Activated CD8-positive, alpha-beta memory T cell treated with anti-CD3 and anti-CD28 coated beads for 24 hours (primary cell): ENCODE measurements around the gene PNPLA3.
A peak's percentile ranks its signal among the peaks of the same experiment; 100 is the strongest.

Source experiments
- DNase-seq: peaks from one replicate; pipeline ENCODE4 v3.0.0-alpha.2; 2020

Gene PNPLA3, protein sequence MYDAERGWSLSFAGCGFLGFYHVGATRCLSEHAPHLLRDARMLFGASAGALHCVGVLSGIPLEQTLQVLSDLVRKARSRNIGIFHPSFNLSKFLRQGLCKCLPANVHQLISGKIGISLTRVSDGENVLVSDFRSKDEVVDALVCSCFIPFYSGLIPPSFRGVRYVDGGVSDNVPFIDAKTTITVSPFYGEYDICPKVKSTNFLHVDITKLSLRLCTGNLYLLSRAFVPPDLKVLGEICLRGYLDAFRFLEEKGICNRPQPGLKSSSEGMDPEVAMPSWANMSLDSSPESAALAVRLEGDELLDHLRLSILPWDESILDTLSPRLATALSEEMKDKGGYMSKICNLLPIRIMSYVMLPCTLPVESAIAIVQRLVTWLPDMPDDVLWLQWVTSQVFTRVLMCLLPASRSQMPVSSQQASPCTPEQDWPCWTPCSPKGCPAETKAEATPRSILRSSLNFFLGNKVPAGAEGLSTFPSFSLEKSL

DNA sequence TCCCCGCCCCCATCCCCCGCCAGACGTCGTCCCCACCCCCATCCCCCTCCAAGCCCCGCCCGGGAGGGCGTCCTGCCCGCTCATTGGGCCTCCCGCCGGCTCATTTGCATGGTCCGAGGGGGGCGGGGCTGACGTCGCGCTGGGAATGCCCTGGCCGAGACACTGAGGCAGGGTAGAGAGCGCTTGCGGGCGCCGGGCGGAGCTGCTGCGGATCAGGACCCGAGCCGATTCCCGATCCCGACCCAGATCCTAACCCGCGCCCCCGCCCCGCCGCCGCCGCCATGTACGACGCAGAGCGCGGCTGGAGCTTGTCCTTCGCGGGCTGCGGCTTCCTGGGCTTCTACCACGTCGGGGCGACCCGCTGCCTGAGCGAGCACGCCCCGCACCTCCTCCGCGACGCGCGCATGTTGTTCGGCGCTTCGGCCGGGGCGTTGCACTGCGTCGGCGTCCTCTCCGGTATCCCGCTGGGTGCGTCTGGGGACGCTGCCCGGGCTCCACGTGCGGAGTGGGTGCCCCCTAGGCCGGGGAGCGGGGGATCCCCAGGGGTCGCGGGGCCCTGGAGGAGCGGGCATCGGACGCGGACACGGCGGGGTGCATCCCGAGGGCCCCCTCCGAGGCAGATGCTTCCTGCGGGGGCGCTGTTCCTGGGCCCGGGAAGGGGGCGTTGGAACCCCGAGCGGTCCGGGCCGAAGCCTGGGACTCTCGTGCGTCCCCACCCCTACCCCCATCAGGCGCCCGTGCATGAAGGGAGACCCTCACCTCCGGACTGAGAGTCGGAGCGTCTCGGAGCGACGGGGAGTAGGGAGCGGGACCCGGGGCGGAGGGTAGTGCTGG lies at the start of gene PNPLA3:
Gene PNPLA3, plus strand, starts transcription at position 175 of the 834 bp plus-strand sequence. Its CDS starts 107 bp downstream, at position 282.
- DNase-seq: peak; percentile 90

DNA sequence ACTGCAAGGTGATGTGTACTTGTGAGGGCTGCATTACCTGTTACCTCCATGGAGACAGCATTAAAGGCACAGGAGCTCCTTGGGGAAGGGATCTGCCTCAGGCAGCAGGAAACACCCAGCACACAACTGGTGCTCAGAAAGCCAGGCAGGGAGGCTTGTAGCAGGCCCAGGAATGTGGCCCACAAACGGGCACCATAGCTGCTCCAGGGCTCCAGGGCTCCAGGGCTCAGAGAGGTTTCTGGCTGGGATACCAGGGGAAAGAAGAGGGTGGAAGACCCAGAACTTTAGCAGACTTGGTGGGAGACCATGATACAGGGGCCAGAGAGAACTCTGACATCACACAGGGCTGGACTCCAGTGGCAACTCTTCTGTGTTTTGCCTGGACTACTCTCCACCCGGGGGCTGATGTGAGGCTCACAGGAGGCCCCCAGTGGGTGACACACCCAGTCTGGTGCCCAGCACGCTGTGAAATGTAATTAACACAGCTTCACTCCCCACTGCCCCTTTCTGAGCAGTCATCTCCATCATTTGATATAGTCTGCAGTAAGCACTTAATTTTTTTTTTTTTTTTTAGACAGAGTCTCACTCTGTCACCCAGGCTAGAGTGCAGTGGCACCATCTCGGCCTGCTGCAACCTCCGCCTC lies 46.6 kb upstream of the PNPLA3 start:
- DNase-seq: no peak

DNA sequence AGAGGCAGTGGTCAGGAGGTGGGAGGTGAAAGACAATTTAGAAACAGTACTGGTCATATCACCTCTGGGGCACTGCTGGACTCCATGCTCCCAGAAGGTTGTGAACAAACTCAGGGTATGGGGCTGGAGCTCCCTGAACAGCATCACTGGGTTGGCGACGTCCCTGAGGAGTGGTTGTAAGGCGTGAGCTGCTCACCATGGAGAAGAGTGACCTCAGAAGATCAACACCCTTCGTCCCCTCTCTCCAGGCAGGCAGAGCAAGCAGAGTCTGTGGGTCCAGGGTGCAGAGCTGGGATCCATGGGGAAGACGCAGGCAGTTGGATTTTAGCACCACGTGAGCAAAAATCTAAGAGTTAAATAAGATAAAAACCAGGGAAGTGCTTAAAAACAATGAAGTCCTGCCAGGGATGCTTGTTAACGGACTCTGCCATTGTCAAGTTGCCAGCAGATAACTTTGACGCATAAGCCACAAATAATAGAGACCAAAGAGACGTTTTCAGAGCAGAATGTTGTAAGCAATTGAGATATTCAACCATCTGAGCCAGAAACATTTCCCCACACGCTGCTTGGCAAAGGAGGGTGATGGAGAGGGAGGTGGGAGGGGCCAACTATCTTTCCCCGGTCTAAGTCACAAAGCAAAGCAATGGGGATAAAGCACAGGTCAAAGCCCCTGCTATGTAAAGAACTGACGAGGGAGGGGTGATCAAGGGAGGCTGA lies 45.4 kb upstream of the PNPLA3 start:
- DNase-seq: no peak

DNA sequence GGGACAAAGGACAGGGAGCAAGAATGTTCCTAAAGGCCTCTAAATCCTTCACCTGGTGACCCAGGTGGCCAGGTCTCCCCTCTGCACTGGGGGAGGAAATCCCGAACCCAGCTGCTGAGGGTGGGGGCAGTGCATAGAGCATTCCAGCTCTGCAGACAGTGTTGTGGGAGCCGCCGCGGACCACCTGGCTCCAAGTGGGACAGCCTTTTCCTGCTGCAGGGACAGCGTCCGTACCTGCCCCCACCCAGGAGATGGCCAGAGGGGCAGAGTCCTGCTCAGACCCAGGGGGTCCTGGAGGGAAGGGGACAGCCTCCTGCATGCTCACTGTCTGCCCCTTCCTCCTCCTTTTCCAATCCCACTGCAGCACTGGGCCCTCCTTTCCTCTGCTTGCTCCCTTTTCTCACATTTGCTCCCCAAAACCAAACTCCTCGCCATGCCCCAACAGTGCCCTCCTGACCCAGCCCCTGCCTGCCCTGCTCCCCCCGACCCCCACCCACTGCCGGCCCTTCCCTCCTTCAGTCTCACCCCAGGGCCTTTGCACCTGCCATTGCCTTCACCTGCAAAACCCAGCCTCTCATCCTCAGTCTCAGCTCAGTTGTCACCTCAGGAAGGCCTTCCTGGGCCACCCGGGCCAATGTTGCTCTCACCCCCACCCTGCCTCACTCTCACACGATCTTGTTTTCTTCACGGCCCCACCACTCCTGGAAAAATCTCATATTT lies 44.6 kb upstream of the PNPLA3 start:
- DNase-seq: no peak

DNA sequence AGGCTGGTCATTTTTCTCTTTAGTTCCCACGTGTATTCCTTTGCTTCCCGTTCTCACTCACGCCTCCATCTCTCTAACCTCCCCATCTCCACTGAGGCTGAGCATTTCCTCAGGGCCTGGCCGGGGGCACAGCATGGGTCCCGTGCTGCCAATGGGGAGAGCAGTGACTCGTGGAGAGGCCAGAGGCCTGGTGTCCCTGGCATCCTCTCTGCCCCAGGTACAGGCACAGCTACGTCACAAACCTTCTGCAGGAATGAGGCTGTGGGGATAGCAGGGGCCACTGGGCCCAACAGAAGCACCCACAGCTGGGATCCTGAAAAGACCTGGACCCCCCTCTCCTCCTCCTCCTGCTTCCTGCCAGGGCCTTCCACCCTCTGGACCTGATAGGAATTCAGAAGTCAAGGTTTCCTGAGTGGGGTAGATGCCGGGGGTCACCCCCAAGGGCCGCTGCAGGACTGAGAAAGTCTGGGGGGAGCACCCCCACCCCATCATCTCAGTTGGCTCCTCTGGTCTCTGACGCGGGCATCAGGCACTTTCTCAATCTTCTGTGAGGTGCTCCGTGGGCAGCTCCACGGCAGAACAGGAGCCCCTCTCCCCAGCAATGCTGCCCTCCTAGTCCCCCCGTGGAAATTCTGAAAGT lies 43.6 kb upstream of the PNPLA3 start:
- DNase-seq: no peak

DNA sequence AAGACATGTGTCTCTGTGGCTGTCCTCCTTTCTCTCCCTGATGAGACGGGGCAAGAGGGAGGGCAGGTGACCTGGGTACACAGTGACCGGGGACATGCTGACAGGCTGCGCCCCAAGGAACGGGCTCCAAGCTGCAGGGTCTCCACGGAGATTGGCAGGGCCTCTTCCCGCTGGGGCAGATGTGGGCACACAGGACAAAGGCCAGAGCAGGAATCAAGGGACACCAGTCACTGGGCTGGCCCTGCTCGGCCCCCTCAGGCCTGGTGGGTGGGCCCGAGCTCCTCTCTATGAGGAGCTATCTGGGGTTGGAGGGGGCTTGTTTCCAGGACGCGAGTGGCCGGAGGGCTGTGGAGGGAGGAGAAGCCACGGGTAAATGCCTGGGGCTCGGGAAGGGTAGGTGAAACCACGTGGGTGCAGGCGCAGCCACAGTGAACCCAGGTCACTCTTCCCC lies 43.0 kb upstream of the PNPLA3 start:
- DNase-seq: no peak

DNA sequence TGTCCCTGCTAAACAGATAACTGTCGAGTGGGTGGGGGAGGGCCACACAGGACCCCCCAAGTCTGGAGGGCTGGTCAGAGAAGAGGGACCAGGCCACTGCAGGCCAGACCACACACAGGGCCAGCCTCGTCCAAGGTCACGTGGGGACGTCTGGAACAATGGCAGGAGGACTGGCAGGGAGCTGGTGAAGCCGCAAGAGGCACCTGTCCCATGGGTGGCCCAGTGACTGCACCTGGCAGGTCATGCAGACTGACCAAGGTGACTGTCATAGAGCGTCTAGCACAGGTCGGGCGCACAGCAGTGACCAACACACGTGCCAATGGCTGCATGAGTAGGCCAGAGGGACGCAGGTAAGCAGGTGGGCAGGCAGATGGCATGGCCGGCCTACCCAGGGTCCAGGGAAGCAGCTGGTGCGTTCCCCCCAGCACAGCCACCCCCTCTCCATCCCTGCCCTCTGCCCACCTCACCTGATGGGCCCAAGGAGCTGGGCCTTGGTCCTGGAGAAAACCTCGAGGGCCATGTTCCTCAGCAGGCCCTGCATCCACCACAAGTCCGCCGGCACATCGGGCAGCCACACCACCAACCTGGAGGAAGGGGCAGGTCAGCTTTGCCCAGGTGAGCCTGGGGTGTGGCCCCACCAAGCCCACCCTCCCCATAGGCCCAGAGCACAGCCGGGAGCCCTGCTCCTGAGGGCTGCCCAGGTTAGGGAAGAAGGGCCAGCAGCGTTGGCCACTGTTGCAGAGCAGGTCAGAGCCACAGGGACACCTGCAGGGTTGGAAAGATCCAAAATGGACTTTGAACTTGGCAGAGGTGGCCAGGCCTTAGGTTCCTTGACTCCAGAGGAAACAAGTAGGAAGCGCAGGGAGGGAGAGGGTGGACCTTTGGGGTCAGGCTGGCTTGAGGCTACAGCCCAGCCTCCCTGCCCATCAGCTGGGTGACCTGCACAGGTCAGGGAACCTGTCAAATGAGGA lies 42.2 kb upstream of the PNPLA3 start:
- DNase-seq: no peak

DNA sequence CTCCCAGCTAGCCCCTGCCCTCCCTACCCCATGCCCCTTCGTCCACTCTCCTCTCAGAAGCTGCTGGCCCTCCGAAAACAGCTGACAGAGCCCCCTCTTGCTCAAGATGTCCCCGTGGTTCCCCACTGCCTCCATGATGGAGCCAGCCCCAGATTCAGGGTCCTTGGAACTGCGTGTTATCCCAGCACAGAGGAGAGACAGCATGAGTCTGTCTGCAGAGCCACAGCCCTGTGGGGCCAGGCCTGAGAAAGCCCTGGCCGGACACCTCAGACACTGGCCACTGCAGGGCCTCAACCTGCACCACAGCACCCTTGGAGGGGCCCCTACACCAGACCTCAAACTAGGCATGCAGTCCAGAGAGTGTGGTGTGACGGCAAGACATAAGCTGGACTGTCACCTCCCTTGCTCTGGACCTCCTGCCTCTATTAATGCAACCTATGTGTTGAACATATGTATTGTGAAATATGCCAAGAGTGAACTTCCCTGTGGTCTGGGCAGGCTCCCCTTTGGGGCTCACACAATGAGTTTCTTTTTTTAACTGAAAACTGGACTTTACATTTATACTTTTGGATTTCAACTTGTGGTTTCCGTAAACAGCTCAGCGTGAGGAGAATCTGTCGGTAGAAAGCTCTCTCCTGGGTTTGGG lies 41.4 kb upstream of the PNPLA3 start:
- no peak for DNase-seq

DNA sequence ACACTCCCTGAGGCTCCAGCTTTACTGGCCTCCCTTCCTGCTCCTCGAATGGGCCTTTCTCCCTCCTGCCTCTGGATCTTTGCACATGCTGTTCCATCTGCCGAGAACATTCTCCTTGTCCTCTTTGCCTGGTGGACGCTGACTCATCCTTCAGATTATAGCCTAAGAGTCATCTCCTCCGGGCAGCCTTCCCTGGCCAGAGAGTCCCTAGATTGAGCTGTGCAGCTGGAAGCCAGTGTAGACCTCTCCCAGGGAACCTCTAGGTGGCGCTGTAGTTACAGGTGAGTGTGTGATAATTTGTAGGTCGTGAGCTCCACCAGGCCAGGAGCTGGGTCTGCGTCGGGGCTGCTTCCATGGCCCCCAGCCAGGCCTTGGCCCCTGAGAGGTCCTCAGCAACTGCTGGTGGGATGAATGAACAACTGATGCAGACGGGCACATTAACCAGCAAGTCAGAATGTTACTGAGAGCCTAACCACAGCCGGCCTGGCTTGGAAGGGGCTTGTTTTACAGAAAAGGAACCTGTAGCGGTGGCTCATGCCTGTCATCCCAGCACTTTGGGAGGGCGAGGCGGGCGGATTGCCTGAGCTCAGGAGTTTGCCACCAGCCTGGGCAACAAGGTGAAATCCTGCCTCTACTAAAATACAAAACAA lies 40.5 kb upstream of the PNPLA3 start:
- peak; percentile 67 for DNase-seq

DNA sequence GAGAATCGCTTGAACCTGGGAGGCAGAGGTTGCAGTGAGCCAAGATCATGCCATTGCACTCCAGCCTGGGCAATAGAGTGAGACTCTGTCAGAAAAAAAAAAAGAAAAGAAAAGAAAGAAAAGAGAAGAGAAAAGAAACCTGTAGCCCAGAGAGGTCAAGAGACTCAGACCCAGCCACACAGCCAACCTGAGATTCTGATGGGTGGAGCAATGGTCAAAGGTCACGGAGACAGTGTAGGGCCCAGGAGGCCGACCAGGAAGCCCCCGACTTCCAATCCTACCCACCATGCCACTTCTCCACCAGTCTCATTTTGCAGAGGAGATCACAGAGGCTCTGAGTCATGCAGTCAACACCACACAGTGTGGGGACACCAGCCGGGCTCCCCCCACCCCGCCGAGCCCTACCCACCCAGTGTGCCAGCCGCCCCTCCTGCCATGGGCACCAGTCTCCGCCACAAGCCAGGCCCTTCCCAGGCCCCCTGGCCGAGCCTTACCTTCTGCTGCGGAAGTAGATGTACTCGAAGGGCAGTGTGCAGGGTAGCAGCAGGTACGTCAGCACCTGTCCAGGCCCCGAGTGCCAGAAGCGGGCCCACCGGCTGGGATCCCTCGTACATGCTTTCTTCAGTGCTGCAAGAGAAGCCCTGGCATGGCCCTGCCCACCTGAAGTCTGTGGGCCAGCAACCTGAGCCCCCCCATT lies 39.7 kb upstream of the PNPLA3 start:
- DNase-seq: no peak

DNA sequence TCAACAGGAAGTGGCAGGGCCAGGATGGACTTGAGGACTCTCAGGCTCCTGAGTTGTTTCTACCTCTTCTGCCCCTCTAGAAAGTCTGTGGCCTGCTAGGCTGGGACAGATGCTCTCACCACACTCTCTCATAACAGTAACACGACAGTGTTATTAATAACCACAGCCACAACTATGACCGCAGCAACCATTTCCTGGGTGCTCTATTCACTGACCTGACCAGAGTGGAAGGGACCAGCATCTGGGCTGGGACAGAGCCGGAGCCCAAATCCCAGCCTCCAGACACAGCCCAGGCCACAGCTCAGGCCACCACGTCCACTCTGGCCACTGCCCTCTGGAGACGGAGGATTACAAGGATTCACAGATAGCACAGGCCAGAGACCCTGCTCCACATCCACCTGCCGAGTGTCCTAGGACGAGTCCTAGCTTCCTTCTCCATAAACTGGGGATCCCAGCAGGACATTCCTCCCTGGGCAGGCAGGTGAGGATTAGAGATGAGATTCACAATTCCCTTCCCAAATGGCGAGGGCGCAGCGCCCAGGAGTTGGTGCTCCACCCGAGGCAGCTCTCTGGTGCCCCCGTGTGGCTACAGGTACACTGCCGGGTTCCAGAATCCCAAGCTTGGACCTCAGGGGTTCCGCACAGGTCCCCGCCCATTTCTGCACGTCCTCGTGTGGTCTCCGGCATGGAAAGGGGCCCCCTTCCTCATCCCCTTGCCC lies 38.8 kb upstream of the PNPLA3 start:
- DNase-seq: peak; percentile 82

DNA sequence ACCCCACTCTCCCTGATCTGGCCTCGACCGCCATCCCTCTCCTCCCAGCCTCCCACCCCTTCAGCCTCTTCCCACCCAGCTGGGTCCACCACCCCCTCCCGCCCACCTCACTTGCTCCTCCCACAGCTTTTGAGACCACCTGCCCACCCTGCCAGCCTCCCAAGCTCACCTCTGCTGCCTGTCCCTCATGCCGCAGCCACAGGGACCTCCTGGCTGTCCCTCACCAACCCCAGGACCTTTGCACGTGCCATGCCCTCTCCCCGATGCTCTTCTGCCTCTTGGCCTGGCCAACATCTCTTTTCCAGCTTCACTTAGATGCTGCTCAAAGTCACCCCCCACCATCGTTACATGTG lies 38.3 kb upstream of the PNPLA3 start:
- DNase-seq: no peak

DNA sequence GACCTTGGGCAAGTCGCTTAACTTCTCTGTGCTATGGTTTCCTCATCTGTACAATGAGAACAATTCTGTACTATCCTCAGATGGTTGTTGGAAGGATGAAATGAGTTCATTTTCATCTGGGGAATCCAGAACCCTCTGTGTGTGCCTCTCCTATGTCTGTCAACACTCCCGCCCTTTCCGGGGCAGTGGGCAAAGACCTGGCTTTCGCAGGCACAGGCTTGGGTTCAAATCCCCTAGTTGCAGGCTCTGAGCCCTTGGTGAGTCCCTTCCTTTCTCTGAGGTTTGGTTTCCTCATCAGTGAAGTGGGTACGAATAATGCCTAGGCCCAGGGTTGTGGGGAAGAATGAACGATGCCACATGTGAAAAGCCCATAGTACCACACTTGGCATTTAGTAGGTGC lies 37.8 kb upstream of the PNPLA3 start:
- no peak for DNase-seq

DNA sequence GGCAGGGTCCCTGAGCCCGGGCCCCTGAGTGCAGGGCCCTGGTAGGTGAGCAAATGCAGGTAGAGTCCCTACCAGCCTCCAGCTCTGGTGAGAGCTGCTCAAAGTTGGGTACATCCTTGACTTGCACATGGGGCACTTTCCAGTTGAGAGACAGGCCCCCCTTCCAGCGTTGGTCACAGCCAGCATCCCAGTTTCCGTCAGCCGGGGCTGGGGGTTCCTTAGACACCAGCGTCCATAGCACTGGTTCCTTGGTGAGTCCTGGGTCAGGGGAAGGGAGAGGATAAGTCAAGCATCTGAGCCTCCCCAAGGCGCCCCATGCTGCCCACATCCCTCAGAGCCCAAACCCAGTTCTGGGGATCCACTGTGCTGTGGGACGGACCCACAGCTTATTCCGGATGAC lies 37.4 kb upstream of the PNPLA3 start:
- DNase-seq: no peak

DNA sequence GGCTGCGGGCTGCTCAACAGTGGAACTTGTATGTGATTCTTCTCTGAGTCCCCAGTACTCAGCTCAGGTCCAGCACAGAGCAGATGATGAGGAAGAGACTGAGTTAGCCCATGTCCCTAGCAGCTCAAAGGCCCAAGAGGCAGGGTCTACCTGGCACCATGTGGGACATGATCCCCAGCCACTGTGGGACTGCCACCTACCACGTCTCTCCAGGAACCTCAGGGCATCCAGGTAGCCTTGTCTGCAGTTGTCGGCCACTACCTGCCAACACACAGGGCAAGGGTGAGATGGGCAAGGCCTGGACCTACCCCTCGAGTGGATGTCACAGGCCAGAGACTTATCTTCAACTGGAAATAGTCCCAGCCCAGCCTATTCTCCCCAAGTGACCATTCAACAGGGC lies 36.2 kb upstream of the PNPLA3 start:
- no peak for DNase-seq

DNA sequence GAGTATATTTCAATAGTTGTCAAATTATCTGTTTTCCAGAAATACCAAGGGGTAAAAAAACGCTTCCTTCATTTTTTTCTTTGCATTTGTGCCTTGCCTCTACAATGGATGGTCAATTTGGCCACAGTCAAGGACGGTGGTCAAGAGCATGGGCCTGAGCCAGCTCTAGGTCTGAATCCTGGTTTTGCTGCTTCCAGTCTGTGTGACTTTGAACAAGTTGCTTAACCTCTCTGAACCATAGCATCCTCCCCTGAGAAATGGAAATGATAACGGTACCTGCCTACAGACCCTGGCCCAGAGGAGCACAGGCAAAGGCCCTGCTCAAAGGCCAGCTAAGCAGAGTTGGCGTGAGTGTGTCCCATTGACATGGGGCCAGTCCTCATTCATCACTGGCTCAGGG lies 34.9 kb upstream of the PNPLA3 start:
- DNase-seq: no peak

DNA sequence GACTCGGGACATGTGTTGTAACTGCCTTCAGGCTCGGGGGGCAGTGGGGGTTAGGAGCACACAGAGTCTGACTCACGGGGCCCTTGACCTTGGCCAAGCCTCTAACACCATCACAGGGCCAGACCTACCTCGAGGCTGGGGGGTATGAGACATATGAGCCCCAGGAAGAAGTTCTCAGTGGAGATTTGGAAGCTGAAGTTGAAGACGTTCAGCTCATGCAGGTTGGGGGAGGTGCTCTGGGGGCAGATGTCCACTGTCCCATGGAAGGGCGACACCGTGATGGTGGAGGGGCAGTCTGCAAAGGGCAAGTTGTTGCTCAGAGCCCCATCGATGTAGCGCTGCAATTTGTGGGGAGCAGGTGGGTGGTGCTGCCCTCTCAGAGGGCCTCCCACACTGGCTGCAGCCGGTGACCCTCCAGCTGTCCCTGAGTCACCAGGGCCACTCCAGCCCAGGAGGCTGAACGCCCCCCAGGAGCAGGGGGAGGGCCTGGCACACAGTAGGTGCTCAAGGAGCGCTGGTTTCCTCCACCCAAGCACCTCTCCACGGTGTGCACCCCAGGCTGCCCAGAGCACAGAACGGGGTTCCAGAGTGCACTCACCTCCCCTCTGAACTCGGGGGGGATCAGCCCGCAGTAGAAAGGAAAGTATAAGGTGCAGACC lies 34.3 kb upstream of the PNPLA3 start:
- no peak for DNase-seq
